Inferior parietal cortex (tissue), 1 donor: ENCODE measurements around the gene POU3F3.

ENCODE experiments used
- DNase-seq: peaks from one replicate; pipeline ENCODE4 v3.0.0-alpha.2; 2016; ENCODE audit errors: extremely low spot score

The POU3F3 gene

DNA sequence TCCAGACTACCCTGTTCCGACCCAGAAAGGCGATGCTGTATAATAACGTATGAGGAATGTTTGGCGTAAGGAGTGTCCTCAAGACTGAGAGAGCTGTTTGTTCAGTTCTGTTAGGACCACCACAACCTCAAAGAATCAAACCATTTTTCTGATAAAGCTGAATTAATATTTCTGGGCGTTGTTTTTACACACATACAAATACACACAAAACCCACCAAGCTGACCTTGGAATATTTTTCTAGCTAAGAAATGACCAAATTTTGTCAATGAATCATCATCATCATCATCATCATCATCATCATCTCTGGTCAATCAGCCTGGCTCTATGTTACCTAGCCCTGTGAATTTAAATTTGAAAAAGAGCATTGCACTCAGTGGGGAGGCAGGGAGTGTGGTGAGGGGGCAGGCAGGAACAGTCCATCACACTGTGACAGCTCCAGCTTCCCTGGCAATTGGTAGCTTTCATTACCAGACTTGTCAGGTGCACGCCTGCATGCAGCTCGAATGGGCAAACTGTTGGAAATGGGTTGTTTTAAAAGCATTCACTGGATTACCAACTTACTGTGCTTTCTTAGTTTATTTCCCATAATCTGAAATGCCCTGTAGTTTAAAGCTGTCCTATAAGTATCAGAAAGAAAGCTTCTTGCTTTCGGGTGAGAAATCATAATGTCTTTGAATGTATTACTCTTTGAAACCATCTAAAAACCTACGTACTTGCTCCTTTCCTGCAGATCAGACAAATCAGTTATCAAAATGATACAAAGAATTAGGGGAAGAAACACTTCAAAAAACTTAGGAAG is 6.9 kb upstream of the POU3F3 start:
- peak; percentile 56 for DNase-seq

DNA sequence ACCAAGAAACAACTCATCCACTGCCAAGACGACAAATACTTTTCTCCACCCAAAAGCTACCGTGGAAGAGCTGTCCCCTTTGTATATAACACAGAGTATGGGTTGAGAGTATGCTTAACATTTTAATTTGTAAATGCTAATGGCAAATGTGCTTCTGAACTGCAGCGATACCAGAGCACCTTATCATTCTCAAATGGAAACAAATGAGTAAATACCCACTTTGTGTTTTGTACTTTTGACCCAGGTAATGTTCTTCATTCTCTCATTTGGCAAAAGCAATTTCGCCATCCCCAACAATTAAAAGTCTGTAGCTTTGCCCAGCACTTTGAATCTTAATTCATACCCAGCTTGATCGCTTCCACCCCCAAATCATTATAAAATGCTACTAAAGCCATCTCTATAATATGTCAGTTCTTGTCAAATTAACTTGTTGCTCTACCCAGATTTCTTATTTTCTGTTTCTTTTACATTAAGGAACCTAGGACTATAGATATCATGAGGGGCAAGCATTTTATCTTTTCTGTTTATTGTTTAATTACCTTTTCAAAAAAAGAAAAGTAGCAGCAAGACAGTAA is 6.2 kb upstream of the POU3F3 start:
- DNase-seq, result no peak

DNA sequence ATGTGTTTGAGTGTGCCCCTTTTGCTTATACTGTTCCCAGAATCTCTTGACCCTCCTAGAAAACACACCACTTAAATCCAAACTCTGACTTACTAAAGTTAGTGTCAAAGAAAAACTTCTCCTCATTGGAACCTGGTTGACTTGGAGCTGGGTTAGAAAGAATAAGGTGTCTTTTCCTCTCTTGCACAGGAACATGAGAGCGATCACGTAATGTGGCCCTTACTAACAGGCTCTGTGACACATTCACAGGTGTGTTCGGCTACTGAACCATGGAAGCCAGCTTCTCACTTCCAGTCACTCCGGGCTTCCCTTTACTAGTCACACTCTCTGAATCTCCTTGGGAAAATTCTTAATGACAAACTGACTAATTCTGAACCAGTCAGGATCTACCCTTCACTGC is 5.4 kb upstream of the POU3F3 start:
- DNase-seq, result peak; percentile 64

DNA sequence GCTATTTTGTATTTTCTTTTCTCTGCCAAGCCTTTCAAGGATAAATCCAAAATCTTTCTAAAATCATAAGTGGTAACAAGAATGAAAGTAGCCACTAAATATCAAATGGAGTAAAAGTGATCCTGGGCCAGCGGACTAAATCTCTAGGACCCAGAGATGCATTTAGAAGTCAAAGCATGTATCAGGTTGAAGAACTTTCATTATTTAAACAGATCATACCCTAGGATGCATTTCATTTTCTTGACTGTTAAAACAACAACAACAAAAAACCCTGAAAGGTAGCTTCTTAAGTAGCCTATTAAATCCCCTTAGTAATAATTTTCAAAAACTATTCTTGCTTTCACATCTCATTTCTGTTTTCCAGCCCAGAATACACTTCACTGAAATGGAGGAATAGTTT is 4.8 kb upstream of the POU3F3 start:
- DNase-seq, result peak; percentile 58

DNA sequence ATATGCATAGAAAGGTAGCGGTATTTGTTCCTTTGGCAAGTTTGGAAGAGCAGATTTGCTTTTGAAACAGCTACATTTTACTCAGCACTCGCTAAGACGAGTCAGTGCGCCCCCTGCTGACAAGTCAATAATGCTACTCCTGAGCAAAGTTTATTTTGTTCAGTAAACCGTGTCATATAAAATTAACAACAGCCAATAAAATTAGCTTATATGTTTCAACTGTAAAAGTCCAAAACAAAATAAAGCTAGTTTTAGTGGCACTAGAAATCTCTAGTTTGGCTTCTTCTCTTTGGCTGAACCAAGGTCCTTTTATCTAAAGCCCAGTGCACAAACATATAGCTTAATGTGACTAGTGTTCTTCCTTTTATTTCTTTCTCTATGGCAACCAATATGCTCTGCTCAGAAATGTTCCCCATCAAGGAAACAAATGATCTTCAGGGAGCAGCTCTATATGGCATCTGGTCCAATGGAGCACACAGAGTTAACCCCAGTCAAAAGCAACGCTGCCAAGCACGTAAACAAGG is 4.2 kb upstream of the POU3F3 start:
- DNase-seq, result peak; percentile 90

DNA sequence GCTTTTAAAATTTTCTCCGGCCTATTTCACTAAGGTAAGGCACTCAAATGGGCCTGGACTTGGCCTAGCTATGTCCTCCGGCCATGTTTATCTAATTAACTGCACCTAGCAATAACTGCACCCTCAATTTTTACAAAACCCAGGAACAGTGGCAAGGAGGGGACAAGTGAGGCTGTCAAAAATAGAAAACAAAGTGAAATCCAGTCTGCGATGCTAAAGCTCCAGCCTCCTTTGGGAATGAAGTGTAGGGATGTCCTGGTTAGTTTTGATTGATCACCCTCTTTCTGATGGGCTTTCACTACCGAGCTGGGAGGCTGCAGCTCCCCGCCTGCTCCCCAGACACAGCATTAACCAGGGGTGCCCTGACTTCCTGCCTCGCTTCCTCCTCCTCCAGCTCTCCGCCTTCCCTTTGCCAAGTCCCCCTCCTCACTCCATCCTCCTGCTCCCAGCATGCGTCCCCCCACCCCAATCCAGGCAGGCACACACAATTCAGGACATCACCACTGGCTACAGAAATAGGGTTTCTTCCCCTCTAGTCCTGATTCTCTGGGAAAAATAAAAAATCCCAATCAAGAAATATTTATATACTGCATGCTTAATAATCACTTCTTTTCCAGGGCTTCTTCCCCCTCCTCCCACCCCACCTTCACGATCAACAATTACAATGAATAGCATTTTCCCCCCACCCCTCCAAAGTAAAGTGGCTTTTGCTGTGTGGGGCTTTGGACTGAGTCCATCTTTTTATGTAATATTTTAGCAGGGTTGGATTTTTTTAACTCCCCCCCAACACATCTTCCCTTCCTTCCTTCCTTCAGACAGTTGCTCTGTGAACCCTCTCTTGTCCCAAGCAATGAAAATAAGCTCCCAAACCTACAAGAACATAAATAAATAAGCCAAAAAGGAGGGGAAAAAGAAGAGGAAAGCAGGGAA is 3.3 kb upstream of the POU3F3 start:
- peak; percentile 61 for DNase-seq

DNA sequence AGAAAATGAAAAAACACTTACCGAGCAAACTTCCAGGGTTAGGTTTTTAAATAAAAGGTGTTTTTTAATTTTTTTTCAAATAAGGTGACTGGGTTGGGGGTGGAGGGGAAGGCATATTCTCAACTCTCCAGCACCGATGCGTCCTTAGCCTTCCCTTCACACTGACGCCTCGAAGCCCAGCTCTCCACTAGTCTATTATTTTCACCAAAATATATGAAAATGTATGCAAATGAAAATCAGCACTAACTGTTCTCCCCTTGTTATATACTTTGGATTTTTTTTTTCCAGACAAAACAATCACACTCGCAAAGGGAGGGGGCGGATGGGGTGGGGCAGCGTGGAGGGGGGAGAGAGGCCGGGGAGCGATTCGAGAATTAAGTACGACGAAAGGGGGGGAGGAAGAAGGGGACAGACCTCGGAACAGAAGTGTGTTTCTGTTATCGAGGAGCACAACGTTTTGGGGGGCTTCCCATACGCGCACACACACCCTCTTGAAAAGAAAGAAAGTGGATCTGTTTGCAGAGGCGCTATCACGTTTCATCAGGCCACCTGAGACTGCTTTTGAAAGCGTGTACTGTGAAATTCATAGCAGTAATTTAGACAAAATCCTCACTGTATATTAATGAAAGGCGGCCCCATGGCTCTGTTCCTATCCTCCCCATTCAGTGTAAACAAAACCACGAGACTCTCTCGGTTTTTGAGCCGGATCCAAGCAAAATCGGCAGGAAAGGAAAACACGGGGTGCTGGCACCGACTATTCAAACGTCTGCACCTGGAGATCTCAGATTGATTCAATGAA is 2.4 kb upstream of the POU3F3 start:
- peak; percentile 46 for DNase-seq

DNA sequence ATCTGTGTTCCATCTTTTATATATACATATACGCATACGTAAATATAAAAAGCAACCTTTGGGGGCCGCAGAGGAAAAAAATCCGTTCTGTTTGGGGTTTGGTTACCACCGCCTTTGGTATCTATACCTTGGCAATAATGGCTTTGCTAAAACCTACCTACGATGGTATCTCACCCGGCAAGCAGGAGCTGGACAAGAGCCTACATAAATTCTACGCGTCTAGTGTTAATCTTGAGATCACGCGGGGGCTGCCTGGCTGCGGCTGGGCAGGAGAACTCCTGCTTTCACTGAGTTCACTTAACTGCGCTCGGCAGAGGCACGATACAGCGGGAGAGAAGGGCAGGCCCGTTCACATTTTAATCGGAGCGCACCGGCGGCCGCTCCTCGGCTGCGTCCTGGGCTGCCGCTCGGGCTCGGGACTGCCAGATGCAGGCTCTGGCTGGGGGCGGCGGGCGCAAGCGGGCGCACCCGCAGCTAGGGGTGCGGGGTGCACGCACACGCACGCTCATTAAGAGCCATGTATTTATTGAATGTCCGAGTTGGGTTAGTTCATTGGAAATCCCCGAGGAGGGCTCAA is 1.7 kb upstream of the POU3F3 start:
- peak; percentile 76 for DNase-seq

DNA sequence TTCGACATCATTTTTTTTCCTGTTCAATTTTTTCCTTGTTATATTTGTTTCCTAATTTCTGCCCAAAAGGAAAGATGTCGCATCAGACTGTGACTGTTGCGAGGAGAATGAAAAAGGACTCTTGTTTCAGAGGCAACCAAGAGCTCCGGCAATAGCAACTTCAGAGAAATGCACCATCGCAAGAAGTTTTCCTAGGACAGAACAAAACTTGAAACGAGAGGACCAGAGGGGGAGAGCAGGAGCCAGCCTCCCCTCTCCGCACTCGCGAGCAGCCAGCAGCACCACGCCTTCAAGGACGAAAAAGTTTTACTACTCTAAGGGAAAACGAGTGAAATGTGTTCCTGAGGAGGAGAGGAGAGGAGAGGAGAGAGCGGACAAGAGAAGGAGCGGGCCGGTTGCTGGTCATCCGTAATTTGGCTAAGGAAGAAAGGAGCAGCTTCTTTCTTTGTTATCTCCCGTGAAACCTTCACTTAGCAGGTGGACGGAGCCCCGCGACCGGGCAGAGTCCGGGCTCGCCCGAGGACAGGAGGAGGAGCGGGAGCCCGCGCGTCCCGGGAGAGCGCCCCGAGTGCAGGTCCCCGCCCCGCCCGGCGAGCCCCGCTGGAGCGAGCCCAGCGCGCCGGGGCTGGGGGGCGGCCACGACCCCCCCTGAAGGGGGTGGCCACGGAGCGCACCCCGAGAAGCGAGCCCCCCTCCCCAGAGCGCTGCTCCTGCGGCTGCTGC is 744 bp downstream of the POU3F3 start:
- DNase-seq, result no peak

DNA sequence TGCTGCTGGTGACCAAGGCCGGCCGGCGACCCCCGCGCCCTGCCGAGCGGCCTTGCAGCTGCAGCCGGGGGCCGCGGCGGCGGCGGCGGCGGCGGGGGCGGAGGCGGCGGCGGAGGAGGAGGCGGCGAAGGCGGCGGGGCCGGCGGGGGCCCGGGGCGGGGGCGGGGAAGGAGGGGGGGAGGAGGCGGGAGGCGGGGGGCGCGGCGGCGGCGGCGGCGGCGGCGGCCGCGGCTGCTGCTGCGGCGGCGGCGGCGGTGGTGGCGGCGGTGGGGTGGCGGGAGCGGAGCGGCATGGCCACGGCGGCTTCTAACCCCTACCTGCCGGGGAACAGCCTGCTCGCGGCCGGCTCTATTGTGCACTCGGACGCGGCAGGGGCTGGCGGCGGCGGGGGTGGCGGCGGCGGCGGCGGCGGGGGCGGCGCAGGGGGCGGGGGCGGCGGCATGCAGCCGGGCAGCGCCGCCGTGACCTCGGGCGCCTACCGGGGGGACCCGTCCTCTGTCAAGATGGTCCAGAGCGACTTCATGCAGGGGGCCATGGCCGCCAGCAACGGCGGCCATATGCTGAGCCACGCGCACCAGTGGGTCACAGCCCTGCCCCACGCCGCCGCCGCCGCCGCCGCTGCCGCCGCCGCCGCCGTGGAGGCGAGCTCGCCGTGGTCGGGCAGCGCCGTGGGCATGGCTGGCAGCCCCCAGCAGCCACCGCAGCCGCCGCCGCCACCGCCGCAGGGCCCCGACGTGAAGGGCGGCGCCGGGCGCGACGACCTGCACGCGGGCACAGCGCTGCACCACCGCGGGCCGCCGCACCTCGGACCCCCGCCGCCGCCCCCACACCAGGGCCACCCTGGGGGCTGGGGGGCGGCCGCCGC is 1.5 kb downstream of the POU3F3 start:
- no peak for DNase-seq

DNA sequence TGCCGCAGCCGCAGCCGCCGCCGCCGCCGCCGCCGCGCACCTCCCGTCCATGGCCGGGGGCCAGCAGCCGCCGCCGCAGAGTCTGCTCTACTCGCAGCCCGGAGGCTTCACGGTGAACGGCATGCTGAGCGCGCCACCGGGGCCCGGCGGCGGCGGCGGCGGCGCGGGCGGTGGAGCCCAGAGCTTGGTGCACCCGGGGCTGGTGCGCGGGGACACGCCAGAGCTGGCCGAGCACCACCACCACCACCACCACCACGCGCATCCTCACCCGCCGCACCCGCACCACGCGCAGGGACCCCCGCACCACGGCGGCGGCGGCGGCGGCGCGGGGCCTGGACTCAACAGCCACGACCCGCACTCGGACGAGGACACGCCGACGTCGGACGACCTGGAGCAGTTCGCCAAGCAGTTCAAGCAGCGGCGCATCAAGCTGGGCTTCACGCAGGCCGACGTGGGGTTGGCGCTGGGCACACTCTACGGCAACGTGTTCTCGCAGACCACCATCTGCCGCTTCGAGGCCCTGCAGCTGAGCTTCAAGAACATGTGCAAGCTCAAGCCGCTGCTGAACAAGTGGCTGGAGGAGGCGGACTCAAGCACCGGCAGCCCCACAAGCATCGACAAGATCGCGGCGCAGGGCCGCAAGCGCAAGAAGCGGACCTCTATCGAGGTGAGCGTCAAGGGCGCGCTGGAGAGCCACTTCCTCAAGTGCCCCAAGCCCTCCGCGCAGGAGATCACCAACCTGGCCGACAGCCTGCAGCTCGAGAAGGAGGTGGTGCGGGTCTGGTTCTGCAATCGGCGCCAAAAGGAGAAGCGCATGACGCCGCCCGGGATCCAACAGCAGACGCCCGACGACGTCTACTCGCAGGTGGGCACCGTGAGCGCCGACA is 2.4 kb downstream of the POU3F3 start:
- no peak for DNase-seq

DNA sequence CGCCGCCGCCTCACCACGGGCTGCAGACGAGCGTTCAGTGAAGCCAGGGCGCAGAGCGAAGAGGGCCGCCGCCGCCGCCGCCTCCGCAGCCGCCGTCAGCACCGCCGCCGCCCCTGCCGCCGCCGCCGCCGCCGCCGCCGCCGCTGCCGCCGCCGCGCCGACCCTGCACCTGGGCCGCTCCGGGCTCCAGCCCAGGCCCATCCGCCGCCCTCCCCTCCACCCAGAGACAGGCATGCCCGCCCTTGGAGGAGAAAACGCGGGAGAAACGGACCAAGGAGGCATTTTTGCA is 3.0 kb downstream of the POU3F3 start:
- no peak for DNase-seq

DNA sequence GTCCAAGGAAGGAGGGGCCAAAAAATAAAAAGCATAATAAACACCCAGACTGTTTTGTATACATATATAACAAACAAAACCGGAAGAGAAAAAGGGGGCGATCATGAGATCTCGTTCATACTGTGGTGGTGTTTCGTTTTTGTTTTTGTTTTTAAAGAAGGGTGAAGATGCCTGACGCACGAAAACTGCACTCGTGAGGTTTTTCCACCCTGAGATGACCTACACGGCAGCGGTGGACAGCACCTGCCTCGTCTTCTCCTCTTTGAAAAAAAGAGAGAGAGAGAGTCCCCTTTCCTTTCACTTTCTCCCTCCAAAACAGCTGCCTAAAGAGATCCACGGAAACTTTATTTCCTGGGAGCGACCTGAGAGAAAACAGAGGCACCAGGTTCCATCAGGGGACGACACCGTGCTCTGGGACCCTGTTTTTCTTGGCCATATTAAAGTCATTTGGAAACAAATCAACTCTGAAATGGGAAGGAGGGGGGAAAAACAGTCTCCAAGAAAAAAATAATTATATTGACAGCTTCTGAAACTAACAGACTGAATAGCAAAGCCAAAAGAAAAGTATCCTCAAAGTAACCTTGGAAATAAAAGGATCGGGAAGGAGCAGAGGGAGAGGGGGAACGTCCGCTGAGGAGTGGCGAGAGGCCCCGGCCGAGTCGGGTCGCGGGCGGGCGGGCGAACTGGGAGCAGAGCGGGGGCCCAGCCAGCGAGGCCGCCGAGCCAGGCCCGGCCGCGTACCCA is 3.5 kb downstream of the POU3F3 start:
- DNase-seq, result peak; percentile 53

DNA sequence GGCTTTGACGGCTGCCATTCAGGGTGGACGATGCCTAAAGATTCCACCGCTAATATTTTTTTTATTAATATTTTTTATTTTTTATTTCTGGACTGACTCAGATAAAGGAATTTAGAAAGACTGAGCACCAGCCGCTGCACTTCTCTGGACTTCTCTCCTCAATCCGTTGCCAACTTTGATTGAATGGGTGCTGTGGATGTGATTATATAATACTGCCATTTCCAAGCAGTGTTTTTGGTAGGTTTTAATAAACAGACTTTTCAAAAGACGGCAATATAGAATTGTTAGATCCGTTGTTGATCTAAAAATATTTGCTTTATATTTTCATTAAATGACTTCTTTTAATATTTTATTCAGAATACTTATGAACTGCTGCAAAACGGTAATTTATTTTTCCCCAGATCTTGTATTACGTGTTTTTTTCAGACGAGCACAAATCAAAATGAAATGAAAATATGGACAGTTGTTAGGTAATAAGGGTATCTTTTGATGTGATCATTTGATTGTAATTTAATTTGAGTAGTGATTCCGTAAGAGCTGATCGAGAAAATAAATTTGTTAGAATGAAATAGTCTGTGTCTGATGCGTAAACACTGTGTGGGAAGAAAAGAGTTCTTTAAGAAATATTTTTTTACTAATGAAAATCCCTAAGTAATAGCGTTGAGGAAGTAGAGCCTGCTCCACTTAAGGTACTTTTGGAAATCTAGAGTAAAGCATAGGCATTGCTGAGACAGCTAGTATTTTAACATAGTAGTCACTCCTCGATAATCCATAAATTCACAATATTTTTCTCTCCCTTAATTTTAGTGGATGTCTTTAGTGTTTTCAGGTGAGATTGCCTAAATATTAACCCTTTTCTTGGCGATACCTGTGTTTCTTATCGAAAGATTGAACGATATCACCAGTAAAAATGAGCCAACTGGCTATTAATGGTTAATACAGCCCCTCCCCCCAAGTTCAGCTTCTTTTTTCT is 4.4 kb downstream of the POU3F3 start:
- peak; percentile 60 for DNase-seq

DNA sequence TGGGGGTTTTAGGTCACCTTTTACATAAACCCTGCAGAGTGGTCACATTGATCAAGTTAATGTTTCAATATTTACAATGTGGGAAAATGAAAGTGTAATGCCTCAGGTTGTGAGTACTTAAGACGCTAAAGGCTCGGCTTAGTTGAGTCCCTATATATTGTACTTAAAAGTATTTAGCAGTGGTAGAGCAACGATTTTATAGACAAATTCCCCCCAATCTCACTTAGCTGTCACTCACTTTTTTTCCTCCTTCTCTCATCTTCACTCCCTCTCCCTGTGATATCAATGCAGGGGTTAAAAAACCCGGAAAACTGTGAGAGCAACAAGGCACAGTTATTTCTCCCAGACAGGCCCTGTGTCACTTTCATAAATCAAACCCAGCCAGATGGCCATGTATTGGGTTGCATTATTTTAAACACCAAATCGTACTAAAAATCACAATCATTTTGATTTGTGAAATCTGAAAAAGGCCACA is 5.4 kb downstream of the POU3F3 start:
- peak; percentile 63 for DNase-seq

DNA sequence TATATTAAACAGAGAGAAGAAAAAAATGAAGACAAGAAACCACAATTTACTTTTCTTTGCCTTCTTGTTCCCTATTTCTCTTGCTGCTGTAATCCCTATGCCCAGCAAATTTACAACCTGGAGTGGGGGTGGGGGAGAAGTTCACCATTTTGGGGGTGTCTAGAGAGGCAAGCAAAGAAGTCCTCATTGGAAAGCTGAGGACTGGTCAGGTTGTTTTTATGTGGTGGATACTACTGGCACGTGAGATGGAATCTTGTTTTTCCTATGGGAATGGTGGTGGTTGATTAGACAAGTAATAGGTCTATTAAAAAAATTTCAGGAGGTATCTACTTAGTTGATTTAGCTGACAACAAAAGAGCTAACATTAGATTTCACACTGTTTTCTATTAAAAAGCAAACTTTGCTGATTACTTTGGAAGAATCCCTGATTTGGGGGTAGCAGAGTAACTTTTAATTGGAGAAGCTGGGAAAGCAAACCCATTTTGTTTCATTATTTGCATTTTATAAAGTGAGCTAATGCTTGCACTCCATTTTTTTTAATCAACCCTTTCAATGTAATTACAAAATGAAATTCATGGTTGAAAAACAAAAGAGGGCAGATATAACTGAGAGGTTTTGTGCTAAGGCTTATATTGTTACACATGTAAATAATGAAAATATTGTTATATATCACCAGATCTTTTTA is 6.0 kb downstream of the POU3F3 start:
- DNase-seq, result peak; percentile 60
